ENCODE data around the gene SIRT2. TPM values are rescaled to one million over a fixed set of nuclear protein-coding genes. Genes with fewer than 3 reads are reported as not detected.

Gene SIRT2
- total and polyA plus RNA-seq, 4 donors: 277 to 771 (median 495) TPM

DNA sequence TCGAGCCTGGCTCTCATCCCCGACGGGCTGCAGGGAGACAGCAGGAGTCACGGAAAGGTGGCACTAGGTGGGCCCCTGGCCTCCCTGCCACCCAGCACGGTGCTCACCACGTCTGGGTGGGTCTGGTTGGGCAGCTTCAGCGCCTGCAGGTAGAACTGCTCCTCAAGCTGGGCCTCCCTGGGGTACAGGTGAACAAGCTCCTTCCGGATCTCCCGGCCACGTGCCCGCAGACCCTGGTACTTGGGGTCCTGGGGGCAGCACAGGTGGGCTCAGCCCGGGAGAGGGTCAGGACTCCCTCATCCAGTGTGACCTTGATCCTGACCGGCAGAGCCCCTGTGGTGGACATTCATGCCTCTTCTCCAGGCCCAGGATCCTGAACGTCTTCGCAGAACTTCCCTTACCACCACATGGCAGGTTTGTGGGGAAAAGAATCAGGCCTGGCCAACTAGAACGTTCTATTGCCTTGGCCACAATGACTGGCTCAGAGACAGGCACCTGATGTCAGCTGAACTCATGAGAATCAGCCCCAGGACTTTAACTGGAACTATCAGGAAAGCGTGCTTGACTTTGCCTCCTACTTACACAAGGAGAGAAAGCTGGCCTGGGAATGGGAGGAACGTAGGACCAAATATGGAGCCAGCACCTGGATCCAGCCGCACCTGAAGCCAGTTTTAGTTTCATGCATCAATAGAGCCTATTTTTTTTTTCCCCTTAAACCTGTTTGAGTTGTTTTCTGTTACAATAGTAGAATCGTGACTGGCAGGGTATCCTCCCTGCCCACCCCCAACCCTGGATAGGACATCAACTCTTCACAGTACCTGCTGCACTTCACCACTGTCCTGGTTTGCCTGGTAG is 22.2 kb upstream of the SIRT2 start:
- no peaks in the 10 kb centered on the region for H3K9me3 ChIP-seq (ENCODE audit: control insufficient read depth, insufficient read depth, low read length)
- H3K4me3 ChIP-seq (ENCODE audit: low read depth, low read length): no peak overlapping the region
- peaks cover 73% of the 10 kb centered on the region for H3K36me3 ChIP-seq (ENCODE audit: control insufficient read depth, insufficient read depth, low read length)
- H3K27me3 ChIP-seq (ENCODE audit: control insufficient read depth, insufficient read depth, low read length): no peaks in the 10 kb centered on the region
- no peak overlapping the region for H3K27ac ChIP-seq (ENCODE audit: low read depth, low read length)
- H3K4me1 ChIP-seq (ENCODE audit: control insufficient read depth, insufficient read depth, low read length): peaks cover 5% of the 10 kb centered on the region
- 93% methylated on average over 17 of the region's 20 CpGs for WGBS (ENCODE audit: insufficient coverage)
- DNase-seq (ENCODE audit: low read depth in 4 of 6, low spot score in 6 of 6): no peak

DNA sequence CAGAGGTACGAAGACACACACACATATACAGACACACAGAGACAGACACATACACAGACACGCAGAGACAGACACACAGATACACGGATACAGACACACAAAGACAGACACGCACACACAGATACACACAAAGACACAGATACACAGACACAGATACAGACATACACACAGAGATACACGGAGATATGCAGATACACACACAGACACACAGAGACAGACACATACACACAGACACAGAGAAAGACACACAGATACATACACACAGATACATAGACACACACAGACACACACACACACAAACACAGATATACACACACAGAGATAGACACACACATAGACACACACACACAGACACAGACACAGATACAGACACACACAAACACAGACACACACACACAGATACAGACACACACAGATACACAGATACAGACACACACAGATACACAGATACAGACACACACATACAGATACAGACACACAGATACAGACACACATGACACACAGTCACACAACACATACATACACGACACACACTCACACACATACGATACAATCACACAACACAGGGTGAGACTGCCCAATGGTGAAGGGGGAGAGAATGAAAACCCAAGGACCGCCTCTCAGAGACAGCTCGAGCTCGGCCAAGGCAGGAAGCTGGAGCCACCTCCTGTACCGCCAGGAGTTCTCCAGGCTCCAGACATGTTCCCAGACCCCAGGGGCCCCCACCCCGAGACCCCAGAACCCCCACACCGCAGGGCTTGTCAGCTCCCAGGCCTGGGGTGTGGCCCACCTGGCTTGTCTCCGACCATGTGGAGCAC is 21.4 kb upstream of the SIRT2 start:
- H3K36me3 ChIP-seq (ENCODE audit: control insufficient read depth, insufficient read depth, low read length): peaks cover 72% of the 10 kb centered on the region
- H3K27me3 ChIP-seq (ENCODE audit: control insufficient read depth, insufficient read depth, low read length): no peaks in the 10 kb centered on the region
- H3K9me3 ChIP-seq (ENCODE audit: control insufficient read depth, insufficient read depth, low read length): no peaks in the 10 kb centered on the region
- H3K4me1 ChIP-seq (ENCODE audit: control insufficient read depth, insufficient read depth, low read length): peaks cover 5% of the 10 kb centered on the region
- no peak overlapping the region for H3K4me3 ChIP-seq (ENCODE audit: low read depth, low read length)
- H3K27ac ChIP-seq (ENCODE audit: low read depth, low read length): no peak overlapping the region
- 78% methylated on average over 8 of the region's 14 CpGs for WGBS (ENCODE audit: insufficient coverage)
- DNase-seq (ENCODE audit: low read depth in 4 of 6, low spot score in 6 of 6): no peak

DNA sequence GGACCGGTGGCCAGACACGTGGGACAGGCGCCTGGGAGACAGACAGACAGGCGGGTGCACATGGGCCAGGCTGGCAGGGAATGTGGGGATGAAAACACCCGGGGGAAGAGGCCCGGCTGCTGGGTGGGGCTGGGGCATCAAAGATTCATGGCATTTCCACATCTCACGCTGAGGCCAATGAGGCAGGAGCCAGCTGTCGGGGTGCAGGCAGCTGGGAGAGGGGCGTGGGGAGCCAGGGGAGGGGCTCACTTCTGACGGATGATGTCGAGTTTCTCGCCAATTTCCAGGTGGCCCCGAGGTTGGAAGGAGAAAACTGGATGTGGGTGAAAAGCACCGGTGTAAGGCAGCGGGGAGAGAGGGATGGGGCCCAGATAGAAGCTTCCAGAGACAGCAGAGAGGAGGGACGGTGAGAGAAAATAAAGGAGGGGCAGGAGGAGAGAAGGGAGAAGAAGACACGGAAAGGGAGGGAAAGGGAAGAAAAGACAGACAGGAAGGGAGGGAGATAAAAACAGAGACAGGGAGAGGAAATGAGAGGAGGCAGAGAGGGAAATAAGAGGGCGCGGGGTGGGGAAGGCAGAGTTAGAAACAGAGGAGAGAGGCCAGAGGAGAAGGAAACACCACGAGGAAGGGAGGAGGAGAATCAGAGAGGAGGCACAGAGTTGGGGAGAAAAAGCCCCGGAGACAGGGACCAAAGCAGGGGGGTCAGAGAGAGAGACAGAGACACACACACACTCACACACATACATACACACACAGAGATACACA is 20.6 kb upstream of the SIRT2 start:
- no peak overlapping the region for H3K27ac ChIP-seq (ENCODE audit: low read depth, low read length)
- 75% methylated on average over 19 of the region's 21 CpGs for WGBS (ENCODE audit: insufficient coverage)

DNA sequence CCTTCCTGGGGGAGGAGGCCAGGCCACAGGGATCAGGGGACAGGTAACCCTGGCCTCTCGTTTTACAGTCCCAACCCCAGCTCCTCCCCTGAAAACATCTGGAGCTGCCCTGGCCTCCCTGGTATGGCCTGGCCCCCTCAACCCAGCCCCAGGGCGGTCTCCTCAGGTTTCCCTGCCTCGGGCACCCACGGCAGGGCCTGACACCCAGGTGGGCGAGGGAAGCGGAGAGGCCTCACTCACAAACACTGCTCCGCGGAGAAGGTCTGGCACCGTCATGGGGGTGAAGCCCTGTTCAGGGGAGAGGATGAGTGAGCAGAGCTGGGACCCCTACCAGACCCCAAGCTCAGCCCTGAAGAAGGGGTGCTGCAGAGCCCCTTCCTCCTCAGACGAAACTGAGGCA is 19.1 kb upstream of the SIRT2 start:
- no peak overlapping the region for H3K27ac ChIP-seq (ENCODE audit: low read depth, low read length)
- H3K4me3 ChIP-seq (ENCODE audit: low read depth, low read length): no peak overlapping the region
- DNase-seq (ENCODE audit: low read depth in 4 of 6, low spot score in 6 of 6): no peak
- peaks cover 5% of the 10 kb centered on the region for H3K4me1 ChIP-seq (ENCODE audit: control insufficient read depth, insufficient read depth, low read length)
- H3K9me3 ChIP-seq (ENCODE audit: control insufficient read depth, insufficient read depth, low read length): no peaks in the 10 kb centered on the region
- peaks cover 61% of the 10 kb centered on the region for H3K36me3 ChIP-seq (ENCODE audit: control insufficient read depth, insufficient read depth, low read length)
- 94% methylated on average over 10 of the region's 10 CpGs for WGBS (ENCODE audit: insufficient coverage)
- H3K27me3 ChIP-seq (ENCODE audit: control insufficient read depth, insufficient read depth, low read length): no peaks in the 10 kb centered on the region

More for the DNA sequence above, 20.6 kb upstream of the SIRT2 start:
- Histone ChIP-seq H3K9me3 (ENCODE audit: control insufficient read depth, insufficient read depth, low read length) (no peaks in the 10 kb centered on the region), H3K4me3 (ENCODE audit: low read depth, low read length) (no peak overlapping the region), H3K27me3 (ENCODE audit: control insufficient read depth, insufficient read depth, low read length) (no peaks in the 10 kb centered on the region), H3K36me3 (ENCODE audit: control insufficient read depth, insufficient read depth, low read length) (peaks cover 72% of the 10 kb centered on the region), H3K4me1 (ENCODE audit: control insufficient read depth, insufficient read depth, low read length) (peaks cover 5% of the 10 kb centered on the region)
- peak in 1 of 6 donors; percentile 9 for DNase-seq (ENCODE audit: low read depth in 4 of 6, low spot score in 6 of 6)

DNA sequence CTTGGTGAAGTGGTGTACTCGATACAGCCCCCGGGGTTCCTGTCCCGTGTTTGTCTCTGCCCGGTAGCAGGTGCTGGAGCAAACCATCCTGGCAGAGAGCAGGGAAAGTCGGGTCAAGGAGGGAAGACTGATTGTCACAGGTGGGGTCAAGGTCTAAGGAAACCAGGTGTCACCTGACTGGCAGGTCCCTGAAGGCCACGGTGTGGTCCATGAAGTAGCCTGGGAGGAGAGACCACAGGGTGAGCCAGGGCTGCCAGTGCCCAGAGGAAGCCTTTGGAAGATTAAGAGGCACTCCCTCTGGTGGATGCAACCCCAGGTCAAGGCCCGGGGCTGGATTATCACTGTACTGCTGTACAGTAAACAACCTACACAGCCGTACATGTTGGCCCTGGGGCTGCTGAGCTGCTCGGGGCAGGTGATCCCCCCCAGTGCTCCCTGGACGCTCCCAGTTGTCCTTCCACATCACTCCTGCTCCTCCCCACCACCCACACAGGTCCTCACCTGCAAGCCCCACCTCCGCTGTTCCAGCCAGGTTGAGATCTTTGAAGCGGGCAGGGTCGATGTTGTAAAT is 18.6 kb upstream of the SIRT2 start:
- DNase-seq (ENCODE audit: low read depth in 4 of 6, low spot score in 6 of 6): no peak
- 90% methylated on average over 8 of the region's 13 CpGs for WGBS (ENCODE audit: insufficient coverage)
- Histone ChIP-seq H3K27me3 (ENCODE audit: control insufficient read depth, insufficient read depth, low read length) (no peaks in the 10 kb centered on the region), H3K4me1 (ENCODE audit: control insufficient read depth, insufficient read depth, low read length) (peaks cover 5% of the 10 kb centered on the region), H3K27ac (ENCODE audit: low read depth, low read length) (no peak overlapping the region), H3K9me3 (ENCODE audit: control insufficient read depth, insufficient read depth, low read length) (no peaks in the 10 kb centered on the region), H3K4me3 (ENCODE audit: low read depth, low read length) (no peak overlapping the region), H3K36me3 (ENCODE audit: control insufficient read depth, insufficient read depth, low read length) (peaks cover 59% of the 10 kb centered on the region)

DNA sequence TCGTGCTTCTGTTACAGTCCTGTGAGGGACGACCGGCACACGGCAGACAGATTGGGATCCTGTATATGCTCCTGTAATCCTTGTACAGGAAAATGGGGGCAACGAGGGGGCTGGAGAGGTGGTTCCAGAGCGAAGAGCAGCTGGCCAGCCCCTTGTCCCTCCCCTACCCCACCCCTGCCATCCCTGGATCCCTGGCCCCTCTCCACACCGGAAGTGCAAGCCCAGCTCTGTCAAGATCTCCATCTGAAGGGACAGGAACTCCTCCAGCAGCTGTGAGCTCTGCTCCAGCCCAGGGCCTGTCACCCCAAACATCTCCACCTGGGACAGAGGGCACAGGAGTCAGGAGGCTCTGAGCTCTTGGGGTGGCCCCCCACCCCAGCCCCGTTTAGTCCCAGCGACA is 18.1 kb upstream of the SIRT2 start:
- H3K9me3 ChIP-seq (ENCODE audit: control insufficient read depth, insufficient read depth, low read length): no peaks in the 10 kb centered on the region
- no peak overlapping the region for H3K27ac ChIP-seq (ENCODE audit: low read depth, low read length)
- H3K27me3 ChIP-seq (ENCODE audit: control insufficient read depth, insufficient read depth, low read length): no peaks in the 10 kb centered on the region
- H3K4me3 ChIP-seq (ENCODE audit: low read depth, low read length): no peak overlapping the region
- peaks cover 6% of the 10 kb centered on the region for H3K4me1 ChIP-seq (ENCODE audit: control insufficient read depth, insufficient read depth, low read length)
- no peak for DNase-seq (ENCODE audit: low read depth in 4 of 6, low spot score in 6 of 6)
- WGBS (ENCODE audit: insufficient coverage): 96% methylated on average over 6 of the region's 9 CpGs
- H3K36me3 ChIP-seq (ENCODE audit: control insufficient read depth, insufficient read depth, low read length): peaks cover 59% of the 10 kb centered on the region

DNA sequence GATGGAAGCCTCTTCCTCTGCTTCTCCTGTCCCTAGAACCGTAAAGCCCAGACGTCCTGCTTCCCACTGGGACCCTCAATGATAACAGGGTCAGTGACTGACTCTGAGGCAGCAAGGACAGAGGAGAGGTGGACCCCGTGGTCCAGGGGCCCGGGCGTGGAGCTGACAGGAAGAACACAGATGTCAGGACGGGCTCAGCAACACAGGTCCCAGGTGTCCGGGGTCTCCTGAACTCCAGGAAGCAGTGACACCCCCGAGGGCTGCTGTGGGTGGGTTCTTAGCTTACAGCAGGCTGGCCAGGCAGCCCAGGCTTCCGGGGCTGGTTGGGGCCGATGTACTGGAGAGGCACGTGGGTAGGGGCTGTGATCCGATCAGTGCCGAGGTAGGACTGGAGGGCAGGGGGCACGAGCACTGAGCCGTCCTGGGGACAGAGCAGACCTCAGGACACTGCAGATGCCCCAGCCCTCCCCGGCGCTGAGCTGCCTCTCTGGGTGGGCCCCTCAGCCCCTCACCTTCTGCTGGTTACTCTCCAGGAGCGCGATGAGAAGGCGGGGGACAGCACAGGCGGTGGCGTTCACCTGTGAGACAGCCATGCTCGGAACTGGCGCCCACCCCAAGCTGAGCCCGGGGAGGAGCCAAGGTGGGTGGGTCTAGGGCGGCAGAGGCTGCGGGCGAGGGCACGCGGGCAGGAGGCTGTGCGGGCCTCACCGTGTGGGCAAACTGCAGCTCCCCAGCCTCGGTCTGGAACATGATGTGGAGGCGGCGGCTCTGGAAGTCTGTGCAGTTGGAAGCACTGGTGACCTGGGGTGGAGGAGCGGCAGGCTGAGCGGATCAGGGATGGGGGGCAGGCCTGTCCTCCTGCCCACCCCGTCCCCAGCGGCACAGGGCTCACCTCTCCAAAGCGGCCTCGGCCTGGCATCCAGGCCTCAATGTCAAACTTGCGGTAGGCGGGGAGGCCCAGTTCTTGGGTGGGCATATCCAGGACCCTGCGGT is 16.2 kb upstream of the SIRT2 start:
- no peak overlapping the region for H3K4me3 ChIP-seq (ENCODE audit: low read depth, low read length)
- WGBS (ENCODE audit: insufficient coverage): 95% methylated on average over 43 of the region's 44 CpGs
- no peaks in the 10 kb centered on the region for H3K9me3 ChIP-seq (ENCODE audit: control insufficient read depth, insufficient read depth, low read length)
- H3K36me3 ChIP-seq (ENCODE audit: control insufficient read depth, insufficient read depth, low read length): peaks cover 42% of the 10 kb centered on the region
- no peak overlapping the region for H3K27ac ChIP-seq (ENCODE audit: low read depth, low read length)
- H3K27me3 ChIP-seq (ENCODE audit: control insufficient read depth, insufficient read depth, low read length): peaks cover 2% of the 10 kb centered on the region
- peaks cover 16% of the 10 kb centered on the region for H3K4me1 ChIP-seq (ENCODE audit: control insufficient read depth, insufficient read depth, low read length)
- no peak for DNase-seq (ENCODE audit: low read depth in 4 of 6, low spot score in 6 of 6)

DNA sequence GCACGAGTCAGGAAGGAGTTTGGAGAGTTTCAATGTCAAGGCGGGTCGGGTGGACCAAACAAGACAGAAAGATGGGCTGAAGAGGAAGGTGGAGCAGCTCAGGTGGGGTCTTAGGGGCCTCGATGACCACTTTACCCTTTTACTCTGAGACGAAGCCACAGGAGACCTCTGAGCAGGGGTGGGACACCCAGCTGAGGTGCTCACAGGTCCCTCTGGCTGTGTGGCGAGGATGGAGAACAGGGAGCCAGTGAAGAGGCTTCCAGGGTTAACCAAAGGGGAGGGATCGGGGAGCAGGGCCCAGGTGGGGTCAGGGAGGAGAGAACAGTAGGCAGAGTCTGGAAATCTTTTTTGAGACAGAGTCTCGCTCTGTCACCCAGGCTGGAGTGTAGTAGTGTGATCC is 14.5 kb upstream of the SIRT2 start:
- H3K9me3 ChIP-seq (ENCODE audit: control insufficient read depth, insufficient read depth, low read length): no peaks in the 10 kb centered on the region
- no peak overlapping the region for H3K27ac ChIP-seq (ENCODE audit: low read depth, low read length)
- H3K4me3 ChIP-seq (ENCODE audit: low read depth, low read length): no peak overlapping the region
- WGBS (ENCODE audit: insufficient coverage): 93% methylated on average over 8 of the region's 8 CpGs
- no peak for DNase-seq (ENCODE audit: low read depth in 4 of 6, low spot score in 6 of 6)
- H3K36me3 ChIP-seq (ENCODE audit: control insufficient read depth, insufficient read depth, low read length): peaks cover 35% of the 10 kb centered on the region
- H3K27me3 ChIP-seq (ENCODE audit: control insufficient read depth, insufficient read depth, low read length): peaks cover 2% of the 10 kb centered on the region
- peaks cover 11% of the 10 kb centered on the region for H3K4me1 ChIP-seq (ENCODE audit: control insufficient read depth, insufficient read depth, low read length)

All from spinal cord (tissue), 10 donors.